CD4-positive, alpha-beta T cell treated with Interleukin-15 for 4 hours (primary cell): ENCODE measurements around the gene TMEM132D.

ENCODE experiments used
- DNase-seq: peaks from one replicate; pipeline ENCODE4 v3.0.0-alpha.2; 2020; ENCODE audit warnings: low spot score

Gene TMEM132D

GRCh38 chr12:129097451-129097850, 806.4 kb downstream of the TMEM132D start:
- no peak for DNase-seq

DNA sequence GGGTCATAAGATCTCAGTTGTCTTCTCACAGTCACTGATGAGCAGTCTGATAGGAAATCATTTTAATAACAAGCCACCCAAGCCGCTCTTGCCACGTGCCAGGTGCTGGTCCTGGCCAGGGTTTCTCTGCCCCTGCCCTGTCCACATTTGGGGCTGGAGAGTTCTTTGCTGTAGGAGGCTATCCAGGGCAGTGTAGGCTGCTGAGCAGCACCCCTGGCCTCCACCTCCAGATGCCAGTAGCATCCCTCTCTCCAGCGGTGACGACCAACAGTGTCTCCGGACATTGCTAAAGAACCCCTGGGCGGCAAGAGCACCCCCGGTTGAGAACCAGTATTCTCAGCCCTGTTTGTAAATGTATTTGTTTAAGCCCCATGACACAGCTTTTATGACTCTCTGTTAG, 806.9 kb downstream of the TMEM132D start:
- no peak for DNase-seq

GRCh38 chr12:129096184-129096583, 807.6 kb downstream of the TMEM132D start:
- no peak for DNase-seq

GRCh38 chr12:129089576-129089975, 814.2 kb downstream of the TMEM132D start:
- no peak for DNase-seq

DNA sequence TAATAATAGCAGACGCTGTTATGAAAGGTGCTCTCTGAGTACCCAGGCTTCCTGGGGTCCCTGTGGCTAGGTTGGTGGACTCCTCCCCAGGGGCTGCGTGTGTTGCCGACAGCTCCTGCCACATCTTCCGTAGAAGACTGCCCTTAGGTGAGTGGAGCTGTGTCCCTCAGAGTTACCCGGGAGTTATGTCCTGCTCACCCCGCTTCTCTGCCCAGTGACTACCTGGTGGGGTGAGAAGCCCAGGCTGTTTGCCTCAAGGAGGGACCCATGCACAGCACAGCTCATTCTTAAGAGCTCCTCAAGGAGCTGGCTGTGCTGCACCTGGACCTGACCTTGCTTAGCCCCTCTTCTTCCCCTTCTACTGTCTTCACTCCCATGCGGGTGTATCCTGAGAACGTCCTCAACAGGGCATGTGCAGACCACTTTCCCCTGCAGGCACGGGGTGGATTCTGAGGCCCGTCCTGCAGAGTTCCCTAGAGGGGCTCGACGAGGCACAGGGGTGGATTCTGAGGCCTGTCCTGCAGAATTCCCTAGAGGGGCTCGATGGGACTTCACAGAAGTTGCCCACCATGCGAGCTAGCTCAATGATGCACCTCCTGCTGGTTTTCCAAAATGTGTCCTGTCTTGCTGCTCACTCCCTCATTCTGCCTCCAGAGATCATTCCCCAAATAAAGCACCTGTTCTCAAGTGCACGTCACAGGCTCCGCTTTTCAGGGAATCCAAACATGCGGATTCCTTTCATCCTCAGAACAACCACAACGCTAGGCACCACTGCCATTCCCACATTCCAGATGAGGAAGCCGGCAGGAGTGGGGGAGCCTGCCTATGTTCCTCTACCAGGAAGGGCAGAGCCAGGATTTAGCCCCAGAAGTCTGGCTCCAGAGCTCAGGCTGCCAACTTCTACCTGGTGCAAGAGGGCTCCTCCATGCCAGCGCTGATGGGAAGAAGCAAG, 818.7 kb downstream of the TMEM132D start:
- no peak for DNase-seq

GRCh38 chr12:129083121-129083840, 820.5 kb downstream of the TMEM132D start:
- DNase-seq: no peak

- DNase-seq: no peak
Observed at GRCh38 chr12:129082441-129082840, 821.4 kb downstream of the TMEM132D start.

- DNase-seq: no peak
Observed at GRCh38 chr12:129081755-129082250, 822.0 kb downstream of the TMEM132D start.

GRCh38 chr12:129080821-129081220, 823.0 kb downstream of the TMEM132D start:
- no peak for DNase-seq

GRCh38 chr12:129080391-129080790, 823.4 kb downstream of the TMEM132D start:
- no peak for DNase-seq

DNA sequence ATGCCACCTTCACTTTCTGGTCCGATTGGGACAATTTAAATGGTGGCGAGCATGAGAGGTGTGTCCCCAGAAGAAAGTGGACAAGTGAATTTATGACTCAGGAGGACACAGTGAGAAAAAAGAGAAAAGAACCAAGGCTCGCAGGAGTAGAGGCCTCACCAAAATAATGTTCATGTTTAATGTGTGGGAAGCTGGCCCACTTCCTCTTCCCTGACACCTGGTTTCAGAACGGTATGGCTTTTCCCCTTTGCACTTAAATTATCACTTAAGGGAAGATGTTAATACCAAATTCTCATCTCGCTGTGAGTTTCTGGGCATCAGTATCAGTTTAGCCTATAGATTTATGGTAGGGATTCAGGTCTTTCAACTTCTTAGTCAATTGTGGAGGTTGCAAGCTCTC, 824.1 kb downstream of the TMEM132D start:
- no peak for DNase-seq

DNA sequence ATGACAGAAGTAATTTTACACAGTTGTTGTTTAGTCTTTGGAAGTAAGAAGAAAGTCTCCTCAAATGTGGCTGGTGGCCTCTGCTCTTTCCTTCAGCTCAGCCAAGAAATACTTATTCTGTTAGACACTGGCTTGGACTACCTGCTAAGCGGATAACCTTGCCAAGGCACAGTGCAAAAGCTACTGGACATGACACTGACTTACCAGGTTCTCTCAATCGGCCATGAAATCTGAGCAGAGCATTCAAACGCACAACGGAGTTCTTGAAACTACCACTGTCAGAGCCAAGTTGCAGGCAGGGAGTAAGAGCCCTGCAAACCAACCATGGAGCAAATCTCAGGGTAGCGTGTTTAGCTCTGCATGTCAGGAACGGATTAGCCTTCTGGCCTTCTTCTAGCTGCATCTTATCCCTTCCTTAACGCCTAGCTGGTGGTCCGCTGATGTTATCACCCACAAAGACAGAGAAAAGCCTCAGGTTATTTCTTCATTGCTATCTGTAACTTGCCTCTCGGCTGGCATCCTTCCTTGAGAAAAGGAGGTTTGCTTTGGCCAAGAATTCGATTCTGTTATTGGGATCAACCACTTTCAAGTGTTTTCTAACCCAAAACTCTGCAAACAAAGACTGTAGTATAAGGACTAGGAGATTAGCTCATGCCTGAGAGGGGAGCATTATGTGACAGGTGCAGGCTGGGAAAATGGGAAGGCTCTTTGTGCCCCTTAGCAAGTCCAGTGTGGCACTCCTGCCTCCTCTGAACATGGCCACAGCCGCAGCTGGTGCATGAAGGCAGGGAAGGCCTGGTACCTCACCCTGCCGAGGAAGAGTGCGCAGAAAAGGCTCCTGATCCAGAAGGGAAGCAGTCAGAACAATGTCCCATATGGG, 827.1 kb downstream of the TMEM132D start:
- DNase-seq: no peak

- DNase-seq: no peak
Observed at GRCh38 chr12:129075460-129076208, 828.2 kb downstream of the TMEM132D start.

DNA sequence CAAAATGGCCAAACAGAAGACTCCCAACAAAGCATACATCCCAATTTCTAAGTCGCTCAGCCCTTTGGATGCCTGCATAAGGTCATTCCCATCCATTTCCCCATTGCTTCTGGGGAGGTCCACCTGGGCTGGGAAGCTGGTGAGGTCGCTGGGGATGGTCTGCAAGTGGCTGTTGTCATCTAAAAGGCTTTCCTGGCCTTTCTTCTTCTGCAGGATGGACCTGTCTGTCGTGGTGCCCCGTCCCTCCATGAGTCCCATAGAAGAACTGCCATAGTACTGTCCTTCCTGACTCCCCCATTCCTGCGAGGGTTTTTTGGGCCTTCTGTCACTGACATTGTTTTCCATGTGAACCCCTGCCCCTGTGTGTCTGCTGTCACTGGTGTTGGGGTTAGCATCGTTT, 829.4 kb downstream of the TMEM132D start:
- no peak for DNase-seq

DNA sequence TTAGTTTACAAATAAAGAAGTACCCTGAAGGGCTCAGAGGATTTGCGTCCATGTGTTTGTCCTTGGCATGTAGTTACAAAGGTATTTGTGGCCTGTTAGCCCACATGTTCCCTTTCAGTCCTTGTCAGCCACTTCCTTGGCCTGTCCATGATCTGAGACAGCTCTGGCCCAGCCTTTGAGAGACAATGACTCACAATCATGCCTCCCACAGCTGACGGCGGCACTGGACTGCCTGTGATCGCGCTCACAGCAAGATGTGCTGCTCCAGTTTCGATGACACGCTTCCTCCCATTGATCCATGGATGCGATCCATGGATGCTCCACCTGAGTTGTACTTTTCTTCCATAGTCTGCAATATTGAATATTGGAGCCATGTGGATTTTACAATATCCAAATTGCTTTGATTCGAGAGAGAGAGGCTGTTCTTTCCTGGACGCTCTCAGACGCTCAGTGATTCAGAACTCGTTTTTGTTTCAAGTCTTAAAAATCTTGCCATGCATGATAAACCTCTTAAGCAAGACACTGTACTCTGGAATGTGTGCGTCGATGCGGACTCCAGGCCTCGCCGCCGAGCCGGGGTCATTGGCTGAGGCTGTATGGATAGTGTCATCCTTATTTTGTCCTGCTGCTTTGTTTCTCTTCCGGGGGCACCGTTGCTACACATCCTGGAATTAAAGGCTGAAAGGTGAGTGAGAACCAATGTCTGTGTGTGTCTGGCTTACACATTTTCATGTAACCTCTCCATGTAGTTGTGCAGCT, 830.5 kb downstream of the TMEM132D start:
- no peak for DNase-seq

DNA sequence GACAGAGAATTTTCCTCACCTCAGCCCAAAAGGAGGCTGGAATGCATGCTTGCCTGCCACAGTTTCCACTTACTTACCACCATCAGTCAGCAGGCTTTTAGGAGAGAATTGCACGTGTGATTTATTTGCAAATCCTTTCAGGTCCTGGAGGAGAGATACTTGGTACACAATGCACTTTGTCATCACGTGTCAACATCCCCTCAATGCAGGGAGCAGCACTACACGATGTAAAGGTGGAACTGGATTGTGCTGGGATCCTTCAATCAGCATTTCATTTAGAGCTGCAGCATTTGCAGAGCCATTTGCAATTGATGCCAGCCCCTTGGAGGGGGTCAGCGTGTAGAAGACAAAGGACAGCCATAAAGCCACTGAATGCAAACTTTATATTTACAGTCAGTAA, 832.5 kb downstream of the TMEM132D start:
- no peak for DNase-seq

- DNase-seq: no peak
Observed at GRCh38 chr12:129069886-129070285, 833.9 kb downstream of the TMEM132D start.

DNA sequence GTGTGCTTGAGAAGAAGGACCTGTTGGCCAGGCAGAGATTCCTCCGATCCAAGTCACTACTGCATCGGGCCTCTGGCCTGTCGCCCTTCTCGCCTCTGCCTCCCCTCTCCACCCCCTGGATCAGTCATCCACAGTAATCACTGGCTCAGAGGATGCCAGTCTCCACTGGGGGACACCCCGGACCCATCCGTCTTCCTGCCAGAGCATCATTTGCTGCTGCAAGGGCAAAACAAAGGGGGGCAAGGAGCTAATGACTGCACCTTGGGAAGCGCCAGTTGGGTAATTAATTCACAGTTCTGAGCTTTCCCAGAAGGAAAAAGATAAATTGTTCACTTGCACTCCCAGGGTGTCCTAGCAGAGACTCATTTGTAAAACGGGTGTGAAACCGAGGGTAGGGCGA, 835.1 kb downstream of the TMEM132D start:
- no peak for DNase-seq

DNA sequence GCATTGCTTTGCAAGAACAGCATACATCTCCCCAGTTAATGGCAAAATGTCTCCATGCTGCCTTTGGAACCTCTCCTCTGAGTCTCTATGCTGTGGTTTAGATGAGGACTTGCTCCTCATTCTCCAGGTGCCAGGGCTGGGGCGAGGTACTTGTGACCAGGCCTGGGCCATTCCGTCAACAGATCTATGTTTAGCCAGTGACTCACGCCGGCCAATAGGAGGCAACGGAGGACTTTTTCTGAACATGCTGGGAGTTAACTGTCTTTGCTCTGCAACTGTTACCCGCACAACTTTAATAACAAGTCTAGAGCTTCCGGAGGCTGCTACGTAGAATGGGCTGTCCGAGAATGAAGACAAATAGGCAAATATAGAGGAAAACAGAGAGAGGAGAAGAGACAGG, 836.3 kb downstream of the TMEM132D start:
- no peak for DNase-seq

- no peak for DNase-seq
Observed at GRCh38 chr12:129064209-129064855, 839.5 kb downstream of the TMEM132D start.
